H1 (cell line): ENCODE data around the gene LDB1. TPM values are rescaled to one million over a fixed set of nuclear protein-coding genes. Genes with fewer than 3 reads are reported as not detected.

Experiments used
- CTCF ChIA-PET: fragments of 300-600 bp; sonication (Branson Sonifier 250); formaldehyde crosslinking; loops from one replicate; lab custom pipeline; 2021; ENCODE audit not compliant: partially characterized antibody; lab: Charles Lee
- POLR2A ChIA-PET: fragments of 300-600 bp; sonication (Branson Sonifier 250); formaldehyde crosslinking; loops from one replicate; lab custom pipeline; 2021; ENCODE audit warnings: inconsistent platforms; ENCODE audit not compliant: partially characterized antibody; lab: Charles Lee
- DNase-seq, 2 experiments: peaks; one replicate each; pipeline versions ENCODE4 v3.0.0 to v3.0.0-alpha.2; 2010 to 2022; ENCODE audit warnings: low spot score in 2 of 2, low read depth in 1 of 2, mixed read lengths in 1 of 2
- FAIRE-seq: peaks from 2 replicates; lab custom pipeline; 2011; peaks lifted over from hg19 to GRCh38; lab: Jason Lieb, UNC
- H2AFZ ChIP-seq: 2 replicates; pipeline ENCODE4 v1.8.1; 2012; ENCODE audit warnings: low read length, inconsistent platforms
- H2AK5ac ChIP-seq: 2 replicates; pipeline ENCODE4 v1.6.1; 2013; ENCODE audit warnings: low read depth, low read length
- H2BK120ac ChIP-seq: replicated peaks from 2 replicates; pipeline ENCODE3; 2013; ENCODE audit warnings: low read depth, low read length, inconsistent platforms
- H2BK12ac ChIP-seq: 2 replicates; pipeline ENCODE4 v1.6.1; 2013; ENCODE audit warnings: low read depth, low read length
- H2BK15ac ChIP-seq: 2 replicates; pipeline ENCODE4 v1.6.1; 2013; ENCODE audit warnings: low read length
- H2BK20ac ChIP-seq: 2 replicates; pipeline ENCODE4 v1.6.1; 2013; ENCODE audit warnings: low read length
- H2BK5ac ChIP-seq: 2 replicates; pipeline ENCODE4 v1.6.1; 2013; ENCODE audit warnings: low read depth, low read length
- H3K14ac ChIP-seq: 2 replicates; pipeline ENCODE4 v1.6.1; 2013; ENCODE audit warnings: inconsistent platforms; ENCODE audit not compliant: insufficient read length
- H3K18ac ChIP-seq: 2 replicates; pipeline ENCODE4 v1.6.1; 2013; ENCODE audit warnings: low read length; ENCODE audit errors: extremely low read depth
- H3K23ac ChIP-seq: 2 replicates; pipeline ENCODE4 v1.6.1; 2013; ENCODE audit warnings: inconsistent platforms; ENCODE audit not compliant: insufficient read length
- H3K23me2 ChIP-seq: 2 replicates; pipeline ENCODE4 v1.6.1; 2013; ENCODE audit warnings: low read depth, low read length
- H3K27ac ChIP-seq: 2 replicates; pipeline ENCODE4 v1.6.1; 2011; ENCODE audit warnings: low read depth, low read length, inconsistent platforms
- H3K27me3 ChIP-seq, 4 experiments: replicated peaks in 1 of 4; 1 replicate in 1 of 4; 2 replicates in 3 of 4; pipeline versions ENCODE4 v1.6.1 to v1.8.1; 2011 to 2013; ENCODE audit warnings: low read length in 3 of 4, mild to moderate bottlenecking in 3 of 4, inconsistent platforms in 2 of 4, mixed read lengths in 2 of 4, moderate library complexity in 1 of 4; ENCODE audit not compliant: control insufficient read depth in 3 of 4, insufficient read depth in 3 of 4; ENCODE audit errors: extremely low read depth in 1 of 4
- H3K36me3 ChIP-seq, 4 experiments: 2 replicates each; pipeline versions ENCODE4 v1.6.1 to v1.8.1; 2011 to 2013; ENCODE audit warnings: mild to moderate bottlenecking in 4 of 4, low read length in 3 of 4, moderate library complexity in 2 of 4, control low read depth in 1 of 4, inconsistent platforms in 1 of 4; ENCODE audit not compliant: insufficient read depth in 4 of 4, control insufficient read depth in 2 of 4
- H3K4ac ChIP-seq: replicated peaks from 2 replicates; pipeline ENCODE3; 2013; ENCODE audit warnings: low read length, low read depth, mixed read lengths, inconsistent platforms; ENCODE audit not compliant: insufficient read length
- H3K4me1 ChIP-seq, 4 experiments: replicated peaks in 1 of 4; 1 replicate in 1 of 4; 2 replicates in 3 of 4; pipeline versions ENCODE4 v1.6.1 to v1.8.1; 2011 to 2013; ENCODE audit warnings: low read length in 3 of 4, inconsistent platforms in 2 of 4, mixed read lengths in 1 of 4; ENCODE audit not compliant: insufficient read depth in 4 of 4, control insufficient read depth in 3 of 4
- H3K4me2 ChIP-seq, 2 experiments: 2 replicates each; pipeline versions ENCODE4 v1.6.1 to v1.8.1; 2011 to 2013; ENCODE audit warnings: low read depth in 2 of 2, low read length in 2 of 2, control low read depth in 1 of 2, inconsistent platforms in 1 of 2, mild to moderate bottlenecking in 1 of 2; ENCODE audit not compliant: insufficient read depth in 1 of 2
- H3K4me3 ChIP-seq, 4 experiments: fragments of 200-600, 300-600 bp in 1 of 4; sonication (generic), shearing (Covaris generic), sonication (Bioruptor Twin) in 1 of 4; 2 replicates each; pipeline versions ENCODE4 v1.5.1 to v1.8.1; 2011 to 2016; ENCODE audit warnings: low read length in 4 of 4, low read depth in 3 of 4, control low read depth in 2 of 4, inconsistent platforms in 2 of 4, mild to moderate bottlenecking in 2 of 4, mixed read lengths in 1 of 4, moderate library complexity in 1 of 4; ENCODE audit not compliant: insufficient read depth in 2 of 4; ENCODE audit errors: extremely low read depth in 1 of 4
- H3K56ac ChIP-seq: replicated peaks from 2 replicates; pipeline ENCODE3; 2013; ENCODE audit warnings: low read depth, mild to moderate bottlenecking, mixed read lengths, low read length, inconsistent platforms; ENCODE audit not compliant: insufficient read length
- H3K79me1 ChIP-seq: 2 replicates; pipeline ENCODE4 v1.6.1; 2013; ENCODE audit warnings: low read depth, low read length, control low read depth
- H3K79me2 ChIP-seq, 2 experiments: 2 replicates each; pipeline versions ENCODE4 v1.6.1 to v1.8.1; 2012 to 2013; ENCODE audit warnings: low read length in 2 of 2, mild to moderate bottlenecking in 2 of 2, inconsistent platforms in 1 of 2; ENCODE audit not compliant: insufficient read depth in 2 of 2, control insufficient read depth in 1 of 2
- H3K9ac ChIP-seq, 4 experiments: replicated peaks in 1 of 4; 1 replicate in 1 of 4; 2 replicates in 3 of 4; pipeline versions ENCODE4 v1.6.1 to v1.8.1; 2011 to 2013; ENCODE audit warnings: low read depth in 3 of 4, low read length in 3 of 4, control low read depth in 2 of 4, mild to moderate bottlenecking in 2 of 4, moderate library complexity in 2 of 4, inconsistent platforms in 1 of 4; ENCODE audit errors: extremely low read depth in 1 of 4
- H3K9me3 ChIP-seq, 2 experiments: 2 replicates each; pipeline versions ENCODE4 v1.6.1 to v1.8.1; 2012 to 2013; ENCODE audit warnings: mild to moderate bottlenecking in 2 of 2, moderate library complexity in 2 of 2, control low read depth in 1 of 2, inconsistent platforms in 1 of 2, low read depth in 1 of 2, low read length in 1 of 2, mixed read lengths in 1 of 2; ENCODE audit not compliant: insufficient read depth in 2 of 2
- H4K20me1 ChIP-seq, 2 experiments: replicated peaks in 1 of 2; 2 replicates each; pipeline versions ENCODE3 to v1.8.1; 2011 to 2013; ENCODE audit warnings: inconsistent platforms in 2 of 2, low read length in 2 of 2, mild to moderate bottlenecking in 1 of 2; ENCODE audit not compliant: insufficient read depth in 2 of 2, control insufficient read depth in 1 of 2
- H4K5ac ChIP-seq: 2 replicates; pipeline ENCODE4 v1.6.1; 2013; ENCODE audit warnings: low read length, low read depth, mixed read lengths, inconsistent platforms; ENCODE audit not compliant: insufficient read length
- H4K8ac ChIP-seq: 2 replicates; pipeline ENCODE4 v1.8.0; 2013; ENCODE audit warnings: mild to moderate bottlenecking, moderate library complexity, low read length, inconsistent platforms; ENCODE audit not compliant: insufficient read depth; ENCODE audit errors: extremely low read depth
- H4K91ac ChIP-seq: replicated peaks from 2 replicates; pipeline ENCODE3; 2013; ENCODE audit warnings: low read length, mixed read lengths, inconsistent platforms; ENCODE audit not compliant: insufficient read length
- BACH1 ChIP-seq: IDR thresholded peaks from 2 replicates; pipeline ENCODE4 v1.6.1; 2012; ENCODE audit warnings: low read length, improper control_type of control experiment
- EP300 ChIP-seq, 2 experiments: IDR thresholded peaks; 1 replicate in 1 of 2; 2 replicates in 1 of 2; pipeline ENCODE4 v1.6.1; 2011 to 2012; ENCODE audit warnings: low read depth in 2 of 2, low read length in 2 of 2, mild to moderate bottlenecking in 2 of 2, borderline replicate concordance in 1 of 2, inconsistent platforms in 1 of 2, moderate library complexity in 1 of 2
- RBBP5 ChIP-seq: IDR thresholded peaks from 2 replicates; pipeline ENCODE4 v1.7.1; 2012; ENCODE audit warnings: low read depth, mild to moderate bottlenecking, inconsistent platforms, low read length, moderate library complexity, borderline replicate concordance
- TBP ChIP-seq: IDR thresholded peaks from 2 replicates; pipeline ENCODE4 v1.6.1; 2011; ENCODE audit warnings: low read depth, low read length, improper control_type of control experiment
- TEAD4 ChIP-seq: IDR thresholded peaks from 2 replicates; pipeline ENCODE4 v1.6.1; 2012; ENCODE audit warnings: low read depth, low read length, inconsistent platforms, mixed read lengths
- USF2 ChIP-seq: IDR thresholded peaks from 2 replicates; pipeline ENCODE4 v1.6.1; 2011; ENCODE audit warnings: low read length, improper control_type of control experiment
- ZNF274 ChIP-seq: IDR thresholded peaks from 2 replicates; pipeline ENCODE4 v1.7.0; 2012; ENCODE audit warnings: low read length, borderline replicate concordance; ENCODE audit errors: extremely low read depth
- WGBS, 2 experiments: shearing (Covaris generic) in 1 of 2; methylation state at CpG; one replicate each; pipeline versions ENCODE4 v1.1.6 to v1.1.7; 2013 to 2015; ENCODE audit warnings: low lambda C conversion rate in 2 of 2, mixed read lengths in 2 of 2, inconsistent platforms in 1 of 2, low coverage in 1 of 2, missing lambda C conversion rate in 1 of 2; ENCODE audit not compliant: insufficient replicate concordance in 2 of 2, insufficient coverage in 1 of 2, insufficient read length in 1 of 2; ENCODE audit errors: extremely low coverage in 1 of 2, missing lambda C conversion rate in 1 of 2; 5-methylcytosine and 5-hydroxymethylcytosine counted together
- polyA plus RNA-seq, 7 experiments: library from polyadenylated mRNA; depleted of rRNA in 3 of 7; stranded (reverse) in 5 of 7; unstranded in 2 of 7; fragments of >200 nt in 5 of 7; fragments of 200-250 nt in 2 of 7; gene quantifications; 1 replicate in 5 of 7; 2 replicates in 1 of 7; 4 replicates in 1 of 7; pipeline versions ENCODE4 v1.2.1 to v1.2.3, GENCODE V29; 2011 to 2013; ENCODE audit warnings: missing spikeins in 2 of 7, mixed read lengths in 2 of 7
- total RNA-seq: library from RNA; stranded (reverse); fragmentation: NEBNext Ultra II Directional; extraction: Animal tissue kit (Norgen Biotek cat#: 25700); gene quantifications from 2 replicates; pipeline ENCODE4 v1.2.1, GENCODE V29; 2021

LDB1 gene
- total and polyA plus RNA-seq, 2 of the 8 experiments (the other 6 are each of a cell fraction or from before 2014, with no cell fraction given) = 88.4 to 138 TPM

DNA sequence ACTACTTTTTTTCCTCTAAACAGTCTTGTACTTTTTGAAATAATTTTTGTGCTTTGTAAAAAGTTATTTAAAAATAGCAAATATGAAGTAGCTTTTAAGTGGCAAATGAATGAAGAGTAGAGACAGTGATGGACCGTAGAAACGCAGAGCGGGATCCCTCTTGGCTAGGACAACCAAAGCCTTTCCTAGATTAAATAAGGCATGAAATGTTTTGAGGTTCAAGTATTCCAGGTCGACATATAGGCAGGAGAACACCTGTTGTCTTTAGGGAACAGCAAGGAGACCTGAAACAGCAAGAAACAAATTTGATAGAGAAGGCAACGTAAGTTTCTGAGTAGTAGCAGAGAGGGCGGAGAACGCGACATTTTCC, 12.0 kb upstream of the LDB1 start:
- no peak overlapping the region for H4K8ac ChIP-seq
- no peak overlapping the region for H2BK12ac ChIP-seq
- peaks cover 39 to 43% of the 10 kb centered on the region in 2 experiments for H3K79me2 ChIP-seq
- peaks cover 2% of the 10 kb centered on the region for H3K79me1 ChIP-seq
- H3K4me3 ChIP-seq = peak overlapping the region; percentile 75 to 95 (median 86)
- no peak overlapping the region for H3K27ac ChIP-seq
- H3K14ac ChIP-seq = no peak overlapping the region
- H2BK5ac ChIP-seq = no peak overlapping the region; the same call in 1 of the 2 replicates
- H2AFZ ChIP-seq = peak overlapping the region; percentile 99
- no peaks in the 10 kb centered on the region for H3K9me3 ChIP-seq
- no peak overlapping the region for H3K4ac ChIP-seq
- H3K9ac ChIP-seq = no peak overlapping the region
- TF ChIP-seq BACH1 = no peak
- no peak for TF ChIP-seq RBBP5
- no peak for TF ChIP-seq ZNF274
- TF ChIP-seq EP300 (IDR thresholded peaks at IDR 0.05; ENCODE audit: borderline replicate concordance in 1 of 2, low read depth in 2 of 2, low read length in 2 of 2) = no peak
- no peak for TF ChIP-seq USF2
- no peak for TF ChIP-seq TBP
- no peak for TF ChIP-seq TEAD4
- no peak overlapping the region for H3K56ac ChIP-seq
- ChIA-PET POLR2A (interaction anchor here (0.6 to 3.7 kb wide), 17 partner anchors 9 to 266 kb away, joined by 3 to 23 read pairs (median 4); partner anchors contain the start of genes LDB1 and NOLC1), CTCF (interaction anchor here (1.1 to 2.8 kb wide), 8 partner anchors 9 to 266 kb away, joined by 3 to 28 read pairs (median 4); partner anchors contain the start of gene NOLC1)
- no peaks in the 10 kb centered on the region for H3K36me3 ChIP-seq
- no peak overlapping the region for H3K18ac ChIP-seq
- peak overlapping the region; percentile 20 to 90 for H3K4me2 ChIP-seq
- no peak overlapping the region for H2BK20ac ChIP-seq
- FAIRE-seq (no peak), DNase-seq (no peak)
- H2AK5ac ChIP-seq = no peak overlapping the region
- H3K23me2 ChIP-seq = peaks cover 10% of the 10 kb centered on the region; the same call in 1 of the 2 replicates
- no peak overlapping the region for H4K91ac ChIP-seq
- H2BK15ac ChIP-seq = no peak overlapping the region
- H4K5ac ChIP-seq = no peak overlapping the region
- peaks cover 0 to 12% (median 3%) of the 10 kb centered on the region in 4 experiments; a peak in 4 of 7 replicates for H3K4me1 ChIP-seq
- 48% methylated on average over 8 of the region's 8 CpGs; no CpG with 5 or more reads in 1 of the 2 experiments for WGBS, 2 experiments
- H4K20me1 ChIP-seq = peaks cover 15 to 21% of the 10 kb centered on the region in 2 experiments
- no peak overlapping the region for H3K23ac ChIP-seq
- no peaks in the 10 kb centered on the region for H3K27me3 ChIP-seq
- no peak overlapping the region for H2BK120ac ChIP-seq
